Liver (tissue), 9 donors: Measurements from ENCODE around the gene HES5. TPM values are rescaled to one million over a fixed set of nuclear protein-coding genes. Genes with fewer than 3 reads are reported as not detected.

Source experiments
- DNase-seq: peaks from one replicate; pipeline ENCODE4 v3.0.0-alpha.2; 2017; ENCODE audit warnings: low spot score
- H3K27ac ChIP-seq, 2 donors: one replicate each; pipeline ENCODE4 v1.7.0; 2013; ENCODE audit warnings: inconsistent platforms in 2 of 2, low read length in 2 of 2, control low read depth in 1 of 2, low read depth in 1 of 2, mild to moderate bottlenecking in 1 of 2
- H3K27me3 ChIP-seq, 4 donors: one replicate each; pipeline versions ENCODE4 v1.6.1 to v1.7.0; 2013; ENCODE audit warnings: low read length in 3 of 4, inconsistent platforms in 1 of 4, mild to moderate bottlenecking in 1 of 4, moderate library complexity in 1 of 4; ENCODE audit not compliant: control insufficient read depth in 4 of 4, insufficient read depth in 4 of 4
- H3K36me3 ChIP-seq, 4 donors: one replicate each; pipeline versions ENCODE4 v1.6.1 to v1.7.0; 2013; ENCODE audit warnings: low read length in 3 of 4, mild to moderate bottlenecking in 3 of 4, low read depth in 1 of 4, moderate library complexity in 1 of 4; ENCODE audit not compliant: control insufficient read depth in 4 of 4, insufficient read depth in 3 of 4
- H3K4me1 ChIP-seq, 4 donors: one replicate each; pipeline versions ENCODE4 v1.6.1 to v1.7.0; 2013; ENCODE audit warnings: low read length in 3 of 4, mild to moderate bottlenecking in 3 of 4, moderate library complexity in 1 of 4; ENCODE audit not compliant: control insufficient read depth in 4 of 4, insufficient read depth in 4 of 4
- H3K4me3 ChIP-seq, 3 donors: one replicate each; pipeline versions ENCODE4 v1.6.1 to v1.7.0; 2013; ENCODE audit warnings: low read length in 3 of 3, control low read depth in 1 of 3, low read depth in 1 of 3, mild to moderate bottlenecking in 1 of 3
- H3K9ac ChIP-seq, 2 donors: one replicate each; pipeline ENCODE4 v1.7.0; 2013; ENCODE audit warnings: low read length in 2 of 2, mild to moderate bottlenecking in 2 of 2, moderate library complexity in 2 of 2, control low read depth in 1 of 2, low read depth in 1 of 2
- H3K9me3 ChIP-seq, 4 donors: one replicate each; pipeline versions ENCODE4 v1.6.1 to v1.7.0; 2013; ENCODE audit warnings: low read length in 3 of 4; ENCODE audit not compliant: control insufficient read depth in 4 of 4
- EGR1 ChIP-seq, 2 donors: IDR thresholded peaks; 2 replicates each; pipeline ENCODE4 v1.6.1; 2016 to 2018; ENCODE audit warnings: antibody characterized with exemption in 2 of 2, low read depth in 2 of 2
- FOXA1 ChIP-seq: IDR thresholded peaks from 2 replicates; pipeline ENCODE4 v1.6.1; 2016; ENCODE audit warnings: antibody characterized with exemption
- FOXA2 ChIP-seq: IDR thresholded peaks from 2 replicates; pipeline ENCODE4 v1.6.1; 2016; ENCODE audit warnings: antibody characterized with exemption
- GABPA ChIP-seq, 2 donors: IDR thresholded peaks in 1 of 2; conservative IDR thresholded peaks in 1 of 2; 2 replicates each; pipeline ENCODE4 v1.6.1; 2016; ENCODE audit warnings: antibody characterized with exemption in 2 of 2, mild to moderate bottlenecking in 1 of 2, moderate library complexity in 1 of 2
- HNF4A ChIP-seq, 2 donors: conservative IDR thresholded peaks; 2 replicates each; pipeline ENCODE4 v1.6.1; 2016; ENCODE audit warnings: antibody characterized with exemption in 2 of 2, mild to moderate bottlenecking in 2 of 2
- HNF4G ChIP-seq: IDR thresholded peaks from 2 replicates; pipeline ENCODE4 v1.6.1; 2016; ENCODE audit warnings: antibody characterized with exemption
- JUND ChIP-seq, 2 donors: IDR thresholded peaks; 2 replicates each; pipeline ENCODE4 v1.6.1; 2016; ENCODE audit warnings: antibody characterized with exemption in 2 of 2
- NR2F2 ChIP-seq: IDR thresholded peaks from 2 replicates; pipeline ENCODE4 v1.6.1; 2016; ENCODE audit warnings: antibody characterized with exemption
- RAD21 ChIP-seq, 2 donors: IDR thresholded peaks; 2 replicates each; pipeline ENCODE4 v1.6.1; 2016; ENCODE audit warnings: antibody characterized with exemption in 2 of 2, mild to moderate bottlenecking in 2 of 2
- RXRA ChIP-seq, 2 donors: IDR thresholded peaks; 2 replicates each; pipeline ENCODE4 v1.6.1; 2017 to 2018; ENCODE audit warnings: antibody characterized with exemption in 2 of 2, mild to moderate bottlenecking in 1 of 2
- SP1 ChIP-seq: IDR thresholded peaks from 2 replicates; pipeline ENCODE4 v1.6.1; 2018; ENCODE audit warnings: antibody characterized with exemption, mild to moderate bottlenecking
- TAF1 ChIP-seq: conservative IDR thresholded peaks from 2 replicates; pipeline ENCODE4 v1.6.1; 2016; ENCODE audit warnings: antibody characterized with exemption, mild to moderate bottlenecking
- YY1 ChIP-seq: IDR thresholded peaks from 2 replicates; pipeline ENCODE4 v1.6.1; 2016; ENCODE audit warnings: antibody characterized with exemption, mild to moderate bottlenecking
- WGBS: extraction: QIAGEN DNeasy Blood & Tissue Kit; methylation state at CpG from one replicate; pipeline ENCODE4 v1.1.7; 2013; 5-methylcytosine and 5-hydroxymethylcytosine counted together
- polyA plus RNA-seq, 2 donors: library from polyadenylated mRNA; stranded (reverse) in 1 of 2; unstranded in 1 of 2; fragments of 200-250 nt in 1 of 2; fragments of >200 nt in 1 of 2; fragmentation: Nextera tagmentation in 1 of 2; extraction: Ambion mirVana in 1 of 2; gene quantifications; one replicate each; pipeline versions ENCODE4 v1.2.1 to v1.2.3, GENCODE V29; 2013 to 2015
- total RNA-seq, 2 donors: library from RNA; depleted of rRNA; stranded (reverse); fragments of >200 nt; gene quantifications; one replicate each; pipeline ENCODE4 v1.2.3, GENCODE V29; 2014
- TF ChIP-seq, protein P1 (sequence below): IDR thresholded peaks from 2 replicates; pipeline ENCODE4 v1.6.1; 2016; ENCODE audit warnings: antibody characterized with exemption
- TF ChIP-seq, protein P2 (sequence below): IDR thresholded peaks from 2 replicates; pipeline ENCODE4 v1.6.1; 2016; ENCODE audit warnings: antibody characterized with exemption
- TF ChIP-seq, protein P3 (sequence below): fragments of 150-350 bp; IDR thresholded peaks from 2 replicates; pipeline ENCODE4 v1.5.1; 2017; ENCODE audit warnings: improper control_type of control experiment, low read depth, low read length; ENCODE audit not compliant: missing input control
- TF ChIP-seq, protein P4 (sequence below): IDR thresholded peaks from 2 replicates; pipeline ENCODE4 v1.6.1; 2016; ENCODE audit warnings: antibody characterized with exemption
- TF ChIP-seq, protein P5 (sequence below): IDR thresholded peaks from 2 replicates; pipeline ENCODE4 v1.6.1; 2016; ENCODE audit warnings: antibody characterized with exemption, mild to moderate bottlenecking
- donor health status: healthy.
- donor health status: healthy.
- donor health status: healthy.
- donor health status: healthy.
- donor health status: healthy.

The HES5 gene
- total and polyA plus RNA-seq, 4 donors, result 0.08 to 0.93 TPM; not detected in 2

DNA sequence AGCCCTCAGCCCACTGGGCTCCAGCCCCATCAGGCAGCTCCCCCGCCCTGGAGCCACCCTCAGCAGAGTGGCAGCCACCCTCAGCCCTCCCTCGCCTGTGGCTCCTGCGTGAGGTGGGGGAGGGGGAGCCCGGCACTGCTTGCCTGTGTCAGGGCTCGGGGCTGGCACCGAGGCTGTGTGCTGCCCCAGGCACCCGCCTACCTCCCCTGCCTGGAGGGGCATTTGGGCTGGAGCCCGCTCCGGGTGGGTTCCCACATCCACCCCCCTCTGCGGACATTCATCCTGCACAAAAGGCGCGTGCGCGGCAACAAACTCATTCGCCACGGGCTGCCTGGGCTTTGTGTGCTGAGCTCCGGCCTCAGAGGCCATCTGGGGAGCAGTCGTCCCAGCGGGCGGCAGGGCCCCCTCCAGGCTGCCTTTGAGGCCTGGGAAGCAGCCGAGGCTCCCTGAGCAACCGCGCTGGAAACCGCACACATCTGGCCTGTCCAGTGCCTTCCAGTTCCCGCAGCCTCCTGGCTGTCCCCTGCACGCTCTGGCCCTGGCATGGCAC is 13.6 kb upstream of the HES5 start:
- Histone ChIP-seq H3K4me1 (peaks cover 10 to 40% (median 23%) of the 10 kb centered on the region in 4 donors), H3K27ac (no peak overlapping the region), H3K36me3 (no peaks in the 10 kb centered on the region), H3K9ac (no peak overlapping the region), H3K9me3 (no peaks in the 10 kb centered on the region), H3K4me3 (no peak overlapping the region), H3K27me3 (no peaks in the 10 kb centered on the region)
- DNase-seq, result no peak
- TF ChIP-seq NR2F2 (no peak), FOXA2 (no peak), FOXA1 (no peak), GABPA (IDR thresholded peaks at IDR 0.05 in 1 of 2, conservative IDR thresholded peaks at IDR 0.05 in 1 of 2) (no peak), HNF4G (no peak), SP1 (no peak), RXRA (IDR thresholded peaks at IDR 0.05) (no peak), JUND (IDR thresholded peaks at IDR 0.05) (no peak)
- TF ChIP-seq, protein P1, sequence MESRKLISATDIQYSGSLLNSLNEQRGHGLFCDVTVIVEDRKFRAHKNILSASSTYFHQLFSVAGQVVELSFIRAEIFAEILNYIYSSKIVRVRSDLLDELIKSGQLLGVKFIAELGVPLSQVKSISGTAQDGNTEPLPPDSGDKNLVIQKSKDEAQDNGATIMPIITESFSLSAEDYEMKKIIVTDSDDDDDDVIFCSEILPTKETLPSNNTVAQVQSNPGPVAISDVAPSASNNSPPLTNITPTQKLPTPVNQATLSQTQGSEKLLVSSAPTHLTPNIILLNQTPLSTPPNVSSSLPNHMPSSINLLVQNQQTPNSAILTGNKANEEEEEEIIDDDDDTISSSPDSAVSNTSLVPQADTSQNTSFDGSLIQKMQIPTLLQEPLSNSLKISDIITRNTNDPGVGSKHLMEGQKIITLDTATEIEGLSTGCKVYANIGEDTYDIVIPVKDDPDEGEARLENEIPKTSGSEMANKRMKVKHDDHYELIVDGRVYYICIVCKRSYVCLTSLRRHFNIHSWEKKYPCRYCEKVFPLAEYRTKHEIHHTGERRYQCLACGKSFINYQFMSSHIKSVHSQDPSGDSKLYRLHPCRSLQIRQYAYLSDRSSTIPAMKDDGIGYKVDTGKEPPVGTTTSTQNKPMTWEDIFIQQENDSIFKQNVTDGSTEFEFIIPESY, result no peak
- TF ChIP-seq, protein P2, sequence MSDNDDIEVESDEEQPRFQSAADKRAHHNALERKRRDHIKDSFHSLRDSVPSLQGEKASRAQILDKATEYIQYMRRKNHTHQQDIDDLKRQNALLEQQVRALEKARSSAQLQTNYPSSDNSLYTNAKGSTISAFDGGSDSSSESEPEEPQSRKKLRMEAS, result no peak
- WGBS, result 35% methylated on average over 26 of the region's 26 CpGs

DNA sequence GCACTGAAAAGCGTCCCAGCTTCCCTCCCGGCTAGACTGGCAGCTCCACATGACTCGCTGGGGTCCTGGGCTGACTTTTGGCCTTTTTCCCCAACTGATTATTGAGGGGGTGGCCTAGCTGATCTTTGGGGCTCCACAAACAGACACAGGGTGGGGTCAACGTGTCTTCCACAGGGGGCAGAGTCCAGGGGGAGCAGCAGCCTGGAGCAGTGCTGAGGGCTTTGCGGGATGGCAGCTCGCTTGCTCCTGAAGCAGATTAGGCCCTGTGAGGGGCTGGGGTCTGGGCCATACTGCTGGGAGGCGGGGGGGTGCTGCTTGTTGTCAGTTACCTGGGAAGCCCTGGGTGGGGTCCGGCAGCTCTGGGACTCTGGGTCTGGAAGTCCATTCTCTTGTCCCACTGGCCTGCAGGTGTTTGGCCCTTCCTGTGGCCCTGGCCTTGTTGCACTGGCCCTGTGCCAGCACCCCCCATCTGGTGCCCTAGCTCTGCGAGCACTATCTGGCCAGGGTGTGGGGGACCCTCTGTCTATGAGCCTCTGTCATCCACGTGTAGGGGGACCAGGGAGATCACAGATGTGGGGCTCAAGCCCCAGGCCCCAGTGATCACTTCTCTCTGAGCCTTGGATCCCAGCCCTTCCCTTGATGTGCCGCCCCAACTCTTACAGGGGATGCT is 12.3 kb upstream of the HES5 start:
- peaks cover 4 to 29% (median 15%) of the 10 kb centered on the region in 4 donors for H3K4me1 ChIP-seq
- no peak for DNase-seq
- TF ChIP-seq FOXA2 (no peak), RXRA (IDR thresholded peaks at IDR 0.05) (no peak), NR2F2 (no peak), YY1 (no peak), GABPA (IDR thresholded peaks at IDR 0.05 in 1 of 2, conservative IDR thresholded peaks at IDR 0.05 in 1 of 2) (no peak), FOXA1 (no peak), TAF1 (no peak), RAD21 (IDR thresholded peaks at IDR 0.05) (no peak), HNF4G (no peak), HNF4A (conservative IDR thresholded peaks at IDR 0.05) (no peak), EGR1 (IDR thresholded peaks at IDR 0.05; ENCODE audit: low read depth in 2 of 2) (no peak), SP1 (no peak), JUND (IDR thresholded peaks at IDR 0.05) (no peak)
- TF ChIP-seq, protein P3, sequence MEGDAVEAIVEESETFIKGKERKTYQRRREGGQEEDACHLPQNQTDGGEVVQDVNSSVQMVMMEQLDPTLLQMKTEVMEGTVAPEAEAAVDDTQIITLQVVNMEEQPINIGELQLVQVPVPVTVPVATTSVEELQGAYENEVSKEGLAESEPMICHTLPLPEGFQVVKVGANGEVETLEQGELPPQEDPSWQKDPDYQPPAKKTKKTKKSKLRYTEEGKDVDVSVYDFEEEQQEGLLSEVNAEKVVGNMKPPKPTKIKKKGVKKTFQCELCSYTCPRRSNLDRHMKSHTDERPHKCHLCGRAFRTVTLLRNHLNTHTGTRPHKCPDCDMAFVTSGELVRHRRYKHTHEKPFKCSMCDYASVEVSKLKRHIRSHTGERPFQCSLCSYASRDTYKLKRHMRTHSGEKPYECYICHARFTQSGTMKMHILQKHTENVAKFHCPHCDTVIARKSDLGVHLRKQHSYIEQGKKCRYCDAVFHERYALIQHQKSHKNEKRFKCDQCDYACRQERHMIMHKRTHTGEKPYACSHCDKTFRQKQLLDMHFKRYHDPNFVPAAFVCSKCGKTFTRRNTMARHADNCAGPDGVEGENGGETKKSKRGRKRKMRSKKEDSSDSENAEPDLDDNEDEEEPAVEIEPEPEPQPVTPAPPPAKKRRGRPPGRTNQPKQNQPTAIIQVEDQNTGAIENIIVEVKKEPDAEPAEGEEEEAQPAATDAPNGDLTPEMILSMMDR, result no peak
- TF ChIP-seq, protein P4, sequence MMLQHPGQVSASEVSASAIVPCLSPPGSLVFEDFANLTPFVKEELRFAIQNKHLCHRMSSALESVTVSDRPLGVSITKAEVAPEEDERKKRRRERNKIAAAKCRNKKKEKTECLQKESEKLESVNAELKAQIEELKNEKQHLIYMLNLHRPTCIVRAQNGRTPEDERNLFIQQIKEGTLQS, result no peak
- TF ChIP-seq, protein P2, result no peak
- TF ChIP-seq, protein P1, result no peak
- TF ChIP-seq, protein P5, sequence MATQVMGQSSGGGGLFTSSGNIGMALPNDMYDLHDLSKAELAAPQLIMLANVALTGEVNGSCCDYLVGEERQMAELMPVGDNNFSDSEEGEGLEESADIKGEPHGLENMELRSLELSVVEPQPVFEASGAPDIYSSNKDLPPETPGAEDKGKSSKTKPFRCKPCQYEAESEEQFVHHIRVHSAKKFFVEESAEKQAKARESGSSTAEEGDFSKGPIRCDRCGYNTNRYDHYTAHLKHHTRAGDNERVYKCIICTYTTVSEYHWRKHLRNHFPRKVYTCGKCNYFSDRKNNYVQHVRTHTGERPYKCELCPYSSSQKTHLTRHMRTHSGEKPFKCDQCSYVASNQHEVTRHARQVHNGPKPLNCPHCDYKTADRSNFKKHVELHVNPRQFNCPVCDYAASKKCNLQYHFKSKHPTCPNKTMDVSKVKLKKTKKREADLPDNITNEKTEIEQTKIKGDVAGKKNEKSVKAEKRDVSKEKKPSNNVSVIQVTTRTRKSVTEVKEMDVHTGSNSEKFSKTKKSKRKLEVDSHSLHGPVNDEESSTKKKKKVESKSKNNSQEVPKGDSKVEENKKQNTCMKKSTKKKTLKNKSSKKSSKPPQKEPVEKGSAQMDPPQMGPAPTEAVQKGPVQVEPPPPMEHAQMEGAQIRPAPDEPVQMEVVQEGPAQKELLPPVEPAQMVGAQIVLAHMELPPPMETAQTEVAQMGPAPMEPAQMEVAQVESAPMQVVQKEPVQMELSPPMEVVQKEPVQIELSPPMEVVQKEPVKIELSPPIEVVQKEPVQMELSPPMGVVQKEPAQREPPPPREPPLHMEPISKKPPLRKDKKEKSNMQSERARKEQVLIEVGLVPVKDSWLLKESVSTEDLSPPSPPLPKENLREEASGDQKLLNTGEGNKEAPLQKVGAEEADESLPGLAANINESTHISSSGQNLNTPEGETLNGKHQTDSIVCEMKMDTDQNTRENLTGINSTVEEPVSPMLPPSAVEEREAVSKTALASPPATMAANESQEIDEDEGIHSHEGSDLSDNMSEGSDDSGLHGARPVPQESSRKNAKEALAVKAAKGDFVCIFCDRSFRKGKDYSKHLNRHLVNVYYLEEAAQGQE, result no peak
- 80% methylated on average over 11 of the region's 11 CpGs for WGBS
- H3K27ac ChIP-seq, result no peak overlapping the region
- H3K27me3 ChIP-seq, result no peaks in the 10 kb centered on the region
- no peak overlapping the region for H3K9ac ChIP-seq
- H3K4me3 ChIP-seq, result no peak overlapping the region
- H3K9me3 ChIP-seq, result no peaks in the 10 kb centered on the region
- no peaks in the 10 kb centered on the region for H3K36me3 ChIP-seq
